GM08714 (cell line): ENCODE data around the gene CD2AP.

Experiments used
- H3K4me3 ChIP-seq: fragments of 200-500 bp; sonication (Bioruptor generic); 2 replicates; pipeline ENCODE4 v1.5.1; 2014; ENCODE audit warnings: mild to moderate bottlenecking, low read length, inconsistent platforms
- ZNF274 ChIP-seq: IDR thresholded peaks from 2 replicates; pipeline ENCODE4 v1.6.1; 2012; ENCODE audit warnings: mild to moderate bottlenecking, low read depth, low read length

Gene CD2AP

GRCh38 chr6:47598367-47598766 lies 120.8 kb downstream of the CD2AP start:
- no peak overlapping the region for H3K4me3 ChIP-seq
- TF ChIP-seq ZNF274 = no peak

GRCh38 chr6:47599512-47599911 lies 121.9 kb downstream of the CD2AP start:
- TF ChIP-seq ZNF274 = no peak
- H3K4me3 ChIP-seq = no peak overlapping the region

- no peak overlapping the region for H3K4me3 ChIP-seq
- no peak for TF ChIP-seq ZNF274
Observed at GRCh38 chr6:47603227-47603626, 125.6 kb downstream of the CD2AP start.

GRCh38 chr6:47603995-47604394 lies 126.4 kb downstream of the CD2AP start:
- no peak overlapping the region for H3K4me3 ChIP-seq
- TF ChIP-seq ZNF274 = no peak

- TF ChIP-seq ZNF274 = no peak
Observed at GRCh38 chr6:47621838-47622449, 144.4 kb downstream of the CD2AP start.

GRCh38 chr6:47626782-47627181 lies 149.2 kb downstream of the CD2AP start:
- no peak for TF ChIP-seq ZNF274
- H3K4me3 ChIP-seq = no peak overlapping the region

More at GRCh38 chr6:47621838-47622449, 144.4 kb downstream of the CD2AP start:
- no peak overlapping the region for H3K4me3 ChIP-seq

DNA sequence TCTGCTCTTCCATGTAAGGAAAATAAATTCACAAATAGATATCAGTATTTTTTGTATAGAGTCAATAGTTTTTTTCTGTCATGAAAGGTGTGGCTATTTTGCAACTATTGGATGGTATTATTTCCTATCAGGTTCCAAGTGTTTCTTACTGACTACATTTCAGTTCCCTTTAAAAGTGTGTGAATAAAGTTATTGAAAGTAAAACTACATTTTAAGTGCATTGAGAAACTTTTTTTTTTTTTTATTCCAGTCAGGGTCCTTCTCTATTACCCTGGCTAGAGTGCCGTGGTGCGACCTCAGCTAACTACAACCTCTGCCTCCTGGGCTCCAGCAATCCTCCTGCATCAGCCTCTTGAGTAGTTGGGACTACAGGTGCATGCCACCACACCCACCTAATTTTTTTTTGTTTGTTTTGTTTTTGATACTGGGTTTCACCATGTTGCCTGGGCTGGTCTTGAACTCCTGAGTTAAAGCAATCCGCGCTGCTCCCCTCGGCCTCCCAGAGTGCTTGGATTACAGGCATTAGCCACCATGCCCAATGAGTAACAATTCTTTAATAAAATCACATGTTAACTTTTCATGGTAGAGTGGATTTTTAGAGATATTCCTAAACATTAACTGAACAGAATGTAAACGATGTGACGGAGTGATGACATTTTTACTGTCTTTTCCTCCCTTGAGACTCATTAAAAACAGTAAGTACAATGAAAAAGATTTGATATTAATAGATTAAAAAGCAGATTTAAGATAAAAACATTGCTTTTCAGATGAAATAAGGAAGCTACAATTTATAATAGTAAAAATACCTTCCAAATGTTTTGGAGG lies 151.1 kb downstream of the CD2AP start:
- H3K4me3 ChIP-seq = no peak overlapping the region
- no peak for TF ChIP-seq ZNF274

DNA sequence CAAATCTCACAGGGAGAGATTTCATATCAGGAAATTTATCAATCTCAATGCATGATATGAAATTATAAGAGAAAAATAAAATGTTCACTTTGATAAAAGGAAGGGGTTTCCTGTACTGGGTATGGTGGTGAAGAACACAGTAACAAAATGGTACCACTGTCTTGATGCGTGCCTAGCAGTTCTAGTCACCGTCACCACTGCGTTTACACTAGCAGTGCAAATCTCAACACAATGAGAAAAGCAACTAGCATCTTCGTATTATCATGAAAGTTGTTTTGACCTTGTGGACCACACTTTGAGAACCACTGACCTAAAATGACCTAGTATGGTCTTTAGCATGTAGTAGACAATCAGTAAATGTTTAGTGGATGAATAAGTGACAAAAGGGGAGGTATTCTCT lies 152.4 kb downstream of the CD2AP start:
- no peak for TF ChIP-seq ZNF274
- H3K4me3 ChIP-seq = no peak overlapping the region

DNA sequence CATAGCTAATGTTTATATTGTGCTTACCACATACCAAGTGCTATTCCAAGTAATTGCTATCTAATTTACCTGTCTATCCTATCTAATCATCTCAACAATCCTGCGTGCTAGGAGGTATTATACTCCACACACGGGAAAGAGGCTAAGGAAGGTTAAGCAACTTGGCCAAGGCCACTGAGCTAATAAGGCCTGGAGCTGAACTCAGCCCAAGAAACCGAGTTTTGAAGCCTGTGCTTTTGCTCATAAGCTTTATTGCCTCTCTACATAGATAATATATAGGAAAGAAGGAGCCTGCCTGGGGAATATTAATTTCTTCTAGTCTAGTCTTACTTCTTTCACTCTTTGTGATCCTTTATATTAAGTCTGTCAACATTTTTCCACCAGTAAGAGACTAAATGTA lies 153.0 kb downstream of the CD2AP start:
- TF ChIP-seq ZNF274 = no peak
- no peak overlapping the region for H3K4me3 ChIP-seq

DNA sequence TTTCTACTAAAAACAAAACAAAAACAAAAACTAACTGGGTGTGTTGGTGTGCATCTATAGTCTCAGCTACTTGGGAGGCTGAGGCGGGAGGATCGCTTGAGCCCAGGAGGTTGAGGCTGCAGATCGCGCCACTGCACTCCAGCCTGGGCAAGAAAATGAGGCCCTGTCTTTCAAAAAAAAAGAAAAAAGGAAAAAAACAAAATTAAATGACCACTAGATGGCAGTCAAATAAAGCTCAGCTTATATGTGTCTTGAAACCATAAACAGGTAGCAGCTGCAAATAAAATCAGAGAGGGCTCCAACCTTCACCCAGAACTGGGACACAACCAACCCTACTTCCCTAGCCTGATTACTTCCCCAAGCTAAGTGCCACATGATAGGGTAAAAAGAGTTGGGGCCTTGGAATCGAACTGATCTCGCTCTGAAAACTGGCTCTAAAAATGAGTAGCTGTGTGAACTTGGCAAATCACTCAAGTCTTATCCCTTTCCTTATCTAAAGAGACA lies 153.7 kb downstream of the CD2AP start:
- H3K4me3 ChIP-seq = no peak overlapping the region
- TF ChIP-seq ZNF274 = no peak

GRCh38 chr6:47631797-47632196 lies 154.2 kb downstream of the CD2AP start:
- TF ChIP-seq ZNF274 = no peak
- no peak overlapping the region for H3K4me3 ChIP-seq

GRCh38 chr6:47633141-47633540 lies 155.6 kb downstream of the CD2AP start:
- TF ChIP-seq ZNF274 = no peak
- H3K4me3 ChIP-seq = no peak overlapping the region

GRCh38 chr6:47634210-47635047 lies 156.8 kb downstream of the CD2AP start:
- TF ChIP-seq ZNF274 = no peak
- no peak overlapping the region for H3K4me3 ChIP-seq

DNA sequence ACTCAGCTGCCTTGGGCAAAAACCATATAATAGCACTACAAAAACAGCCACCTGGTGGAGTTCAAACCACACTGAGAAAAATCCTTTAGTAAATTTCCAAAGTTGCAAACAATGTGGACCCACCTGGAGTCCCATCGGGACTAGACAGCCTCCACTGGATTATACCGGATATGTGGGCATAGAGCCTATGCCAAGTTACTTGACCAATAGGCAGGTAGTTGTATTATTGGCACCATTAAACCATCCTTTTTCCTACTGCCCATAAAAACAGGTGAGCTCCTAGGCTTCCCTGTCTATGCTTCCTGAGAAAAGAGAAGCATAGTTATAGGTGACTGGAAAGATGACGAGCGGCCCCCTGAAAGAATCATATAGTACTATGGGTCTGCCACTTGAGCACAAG lies 169.1 kb downstream of the CD2AP start:
- TF ChIP-seq ZNF274 = no peak
- no peak overlapping the region for H3K4me3 ChIP-seq
